A673 (cell line): ENCODE results near the gene TMEM207. TPM values are rescaled to one million over a fixed set of nuclear protein-coding genes. Genes with fewer than 3 reads are reported as not detected.

ENCODE experiments used
- BruUV-seq: library from RNA; stranded (reverse); fragments of 400-500 nt; replicated peaks from 2 replicates; lab custom pipeline; 2021; lab: Mats Ljungman, UMichigan
- CTCF ChIA-PET: fragments of 300-600 bp; sonication (Branson Sonifier 250); formaldehyde crosslinking; loops from one replicate; lab custom pipeline; 2022; ENCODE audit warnings: antibody characterized with exemption; lab: Charles Lee
- POLR2A ChIA-PET: fragments of 300-600 bp; sonication (Branson Sonifier 250); formaldehyde crosslinking; loops from one replicate; lab custom pipeline; 2022; ENCODE audit warnings: antibody characterized with exemption; ENCODE audit not compliant: low non-redundant PET; lab: Charles Lee
- DNase-seq: peaks from one replicate; pipeline ENCODE4 v3.0.0-alpha.2; 2015; ENCODE audit warnings: low spot score
- H3K27ac ChIP-seq: fragments of 200-600 bp; sonication (generic); 2 replicates; pipeline ENCODE4 v1.5.1; 2016; ENCODE audit warnings: mixed run types, low read depth, mild to moderate bottlenecking, mixed read lengths, antibody characterized with exemption, low read length; ENCODE audit not compliant: poor library complexity, severe bottlenecking
- H3K27me3 ChIP-seq: fragments of 200-600 bp; sonication (generic); replicated peaks from 2 replicates; pipeline ENCODE4 v1.6.1; 2017; ENCODE audit warnings: mixed run types, low read depth, mild to moderate bottlenecking, mixed read lengths, antibody characterized with exemption, low read length; ENCODE audit not compliant: insufficient read depth, poor library complexity
- H3K36me3 ChIP-seq: fragments of 200-600 bp; sonication (generic); 2 replicates; pipeline ENCODE4 v1.6.1; 2016; ENCODE audit warnings: mixed run types, mild to moderate bottlenecking, mixed read lengths, antibody characterized with exemption, low read length; ENCODE audit not compliant: insufficient read depth, poor library complexity, severe bottlenecking
- H3K4me1 ChIP-seq: fragments of 200-600 bp; sonication (generic); 2 replicates; pipeline ENCODE4 v1.6.1; 2017; ENCODE audit warnings: mixed run types, mild to moderate bottlenecking, mixed read lengths, antibody characterized with exemption, low read length; ENCODE audit not compliant: insufficient read depth, poor library complexity, severe bottlenecking
- H3K4me3 ChIP-seq: fragments of 200-600 bp; sonication (generic); 2 replicates; pipeline ENCODE4 v1.5.1; 2016; ENCODE audit warnings: low read depth, mixed run types, mild to moderate bottlenecking, mixed read lengths, low read length; ENCODE audit not compliant: poor library complexity, severe bottlenecking
- H3K9me3 ChIP-seq: fragments of 200-600 bp; sonication (generic); 2 replicates; pipeline ENCODE4 v1.6.1; 2016; ENCODE audit warnings: mixed run types, low read depth, mild to moderate bottlenecking, mixed read lengths, antibody characterized with exemption, low read length; ENCODE audit not compliant: poor library complexity, severe bottlenecking
- EZH2 ChIP-seq: fragments of 200-600 bp; sonication (generic); IDR thresholded peaks from 2 replicates; pipeline ENCODE4 v1.6.1; 2017; ENCODE audit warnings: borderline replicate concordance, low read depth, mild to moderate bottlenecking, mixed read lengths, antibody characterized with exemption, low read length; ENCODE audit not compliant: poor library complexity, severe bottlenecking
- intact Hi-C: fragments of 100-400 bp; cut with micrococcal nuclease; formaldehyde crosslinking; loops from one replicate; pipeline ENCODE4 v1.10.0; 2022; ENCODE audit not compliant: unreplicated experiment
- total RNA-seq: library from RNA; stranded (reverse); gene quantifications from 2 replicates; pipeline ENCODE4 v1.2.3, GENCODE V29; 2021
- TF ChIP-seq, protein P1 (sequence below): fragments of 300-800, 200-600 bp; sonication (generic); conservative IDR thresholded peaks from 2 replicates; pipeline ENCODE4 v1.5.1; 2017; ENCODE audit warnings: low read depth, mild to moderate bottlenecking, antibody characterized with exemption, low read length, moderate library complexity, mixed read lengths

TMEM207 gene
- total RNA-seq, 1 experiment from 2014 or later = not detected

DNA sequence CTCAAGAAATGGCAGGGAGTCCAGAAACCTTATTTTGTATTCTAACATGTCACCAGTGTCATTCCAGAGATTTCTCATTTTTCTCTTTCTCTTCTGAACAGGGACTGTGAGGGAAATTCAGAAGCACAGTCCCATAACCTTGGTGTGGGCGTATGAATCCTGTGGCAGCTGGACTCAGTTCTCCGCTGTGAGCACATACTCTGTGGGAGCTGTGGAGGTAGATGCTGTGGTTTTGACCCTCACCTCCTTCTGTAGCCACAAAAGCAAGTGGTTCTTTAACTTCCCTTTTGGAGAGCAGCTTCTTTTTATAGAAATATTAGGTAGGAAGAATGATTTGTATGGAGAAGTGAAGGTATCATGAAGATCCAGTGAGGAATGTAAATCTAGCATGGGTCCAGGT, 13.4 kb downstream of the TMEM207 start:
- Histone ChIP-seq H3K4me3 (no peak overlapping the region), H3K4me1 (peaks cover 12% of the 10 kb centered on the region), H3K9me3 (peaks cover 6% of the 10 kb centered on the region), H3K36me3 (no peaks in the 10 kb centered on the region), H3K27ac (no peak overlapping the region), H3K27me3 (no peaks in the 10 kb centered on the region)
- no peak for TF ChIP-seq EZH2
- TF ChIP-seq, protein P1, sequence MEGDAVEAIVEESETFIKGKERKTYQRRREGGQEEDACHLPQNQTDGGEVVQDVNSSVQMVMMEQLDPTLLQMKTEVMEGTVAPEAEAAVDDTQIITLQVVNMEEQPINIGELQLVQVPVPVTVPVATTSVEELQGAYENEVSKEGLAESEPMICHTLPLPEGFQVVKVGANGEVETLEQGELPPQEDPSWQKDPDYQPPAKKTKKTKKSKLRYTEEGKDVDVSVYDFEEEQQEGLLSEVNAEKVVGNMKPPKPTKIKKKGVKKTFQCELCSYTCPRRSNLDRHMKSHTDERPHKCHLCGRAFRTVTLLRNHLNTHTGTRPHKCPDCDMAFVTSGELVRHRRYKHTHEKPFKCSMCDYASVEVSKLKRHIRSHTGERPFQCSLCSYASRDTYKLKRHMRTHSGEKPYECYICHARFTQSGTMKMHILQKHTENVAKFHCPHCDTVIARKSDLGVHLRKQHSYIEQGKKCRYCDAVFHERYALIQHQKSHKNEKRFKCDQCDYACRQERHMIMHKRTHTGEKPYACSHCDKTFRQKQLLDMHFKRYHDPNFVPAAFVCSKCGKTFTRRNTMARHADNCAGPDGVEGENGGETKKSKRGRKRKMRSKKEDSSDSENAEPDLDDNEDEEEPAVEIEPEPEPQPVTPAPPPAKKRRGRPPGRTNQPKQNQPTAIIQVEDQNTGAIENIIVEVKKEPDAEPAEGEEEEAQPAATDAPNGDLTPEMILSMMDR = no peak
- CTCF ChIA-PET = no interaction called here
- no TSS peak for BruUV-seq
- POLR2A ChIA-PET = no interaction called here
- intact Hi-C loops = no loop called here
- DNase-seq = no peak

DNA sequence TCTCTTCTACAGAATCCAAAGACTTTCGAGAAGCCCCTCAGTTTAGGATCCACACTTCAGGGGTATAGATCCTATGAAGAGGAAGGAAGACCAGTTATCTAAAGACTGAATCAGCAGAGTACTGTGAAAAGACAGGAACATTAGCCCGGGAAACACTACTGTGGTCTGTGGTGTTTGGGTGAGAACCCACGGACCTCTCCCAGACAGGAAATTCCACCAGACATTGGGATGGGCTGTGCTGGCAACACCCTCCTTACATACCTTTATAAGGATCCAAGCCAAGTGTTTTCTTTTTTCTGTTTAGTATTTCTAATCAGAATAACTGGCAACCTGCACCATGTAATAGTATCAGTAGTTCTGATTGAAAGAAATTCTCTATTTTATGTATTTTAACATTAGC, 14.1 kb downstream of the TMEM207 start:
- intact Hi-C loops = no loop called here
- Histone ChIP-seq H3K27ac (no peak overlapping the region), H3K9me3 (peaks cover 6% of the 10 kb centered on the region), H3K36me3 (no peaks in the 10 kb centered on the region), H3K4me3 (no peak overlapping the region), H3K4me1 (peaks cover 12% of the 10 kb centered on the region), H3K27me3 (no peaks in the 10 kb centered on the region)
- ChIA-PET POLR2A (no interaction called here), CTCF (no interaction called here)
- no TSS peak for BruUV-seq
- TF ChIP-seq, protein P1 = no peak
- TF ChIP-seq EZH2 = no peak
- DNase-seq = no peak

DNA sequence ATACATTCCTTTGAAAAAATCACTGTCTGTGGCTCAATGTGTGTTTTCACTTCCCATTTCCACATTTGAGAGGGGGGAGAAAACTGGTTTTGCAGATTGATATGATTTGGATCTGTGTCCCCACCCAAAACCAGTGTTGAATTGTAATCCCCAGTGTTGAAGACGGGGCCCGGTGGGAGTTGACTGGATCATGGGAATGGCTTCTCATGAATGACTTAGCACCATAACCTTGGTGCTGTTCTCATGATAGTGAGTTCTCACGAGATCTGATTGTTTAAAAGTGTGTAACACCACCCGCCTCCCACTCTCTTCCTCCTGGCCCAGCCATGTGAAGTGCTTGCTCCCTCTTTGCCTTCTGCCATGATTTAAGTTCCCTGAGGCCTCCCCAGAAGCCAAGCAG, 16.1 kb downstream of the TMEM207 start:
- Histone ChIP-seq H3K4me1 (peaks cover 21% of the 10 kb centered on the region), H3K9me3 (peaks cover 6% of the 10 kb centered on the region), H3K4me3 (no peak overlapping the region), H3K27ac (no peak overlapping the region), H3K36me3 (no peaks in the 10 kb centered on the region), H3K27me3 (no peaks in the 10 kb centered on the region)
- ChIA-PET POLR2A (no interaction called here), CTCF (no interaction called here)
- BruUV-seq = no TSS peak
- intact Hi-C loops = no loop called here
- no peak for DNase-seq
- no peak for TF ChIP-seq EZH2
- TF ChIP-seq, protein P1 = no peak
